Muscle layer of duodenum (tissue), 2 donors: ENCODE measurements around the gene ITPR1.

Experiments used
- H3K27ac ChIP-seq: one replicate; pipeline ENCODE4 v1.7.0; 2013; ENCODE audit warnings: mild to moderate bottlenecking, low read length
- H3K27me3 ChIP-seq: one replicate; pipeline ENCODE4 v1.7.0; 2013; ENCODE audit warnings: low read depth, mild to moderate bottlenecking, control low read depth, low read length
- H3K36me3 ChIP-seq, 2 donors: one replicate each; pipeline ENCODE4 v1.7.0; 2013; ENCODE audit warnings: low read length in 2 of 2, control low read depth in 1 of 2, mild to moderate bottlenecking in 1 of 2; ENCODE audit not compliant: insufficient read depth in 2 of 2, control insufficient read depth in 1 of 2
- H3K4me1 ChIP-seq, 2 donors: one replicate each; pipeline ENCODE4 v1.7.0; 2013; ENCODE audit warnings: low read length in 2 of 2, mild to moderate bottlenecking in 2 of 2, control low read depth in 1 of 2, moderate library complexity in 1 of 2; ENCODE audit not compliant: insufficient read depth in 2 of 2, control insufficient read depth in 1 of 2
- H3K4me3 ChIP-seq, 2 donors: one replicate each; pipeline ENCODE4 v1.7.0; 2013; ENCODE audit warnings: low read length in 2 of 2, low read depth in 1 of 2, mild to moderate bottlenecking in 1 of 2
- H3K9me3 ChIP-seq, 2 donors: one replicate each; pipeline ENCODE4 v1.7.0; 2013; ENCODE audit warnings: low read length in 2 of 2, control low read depth in 1 of 2, mild to moderate bottlenecking in 1 of 2; ENCODE audit not compliant: control insufficient read depth in 1 of 2
- donor health status: healthy.

ITPR1 gene

DNA sequence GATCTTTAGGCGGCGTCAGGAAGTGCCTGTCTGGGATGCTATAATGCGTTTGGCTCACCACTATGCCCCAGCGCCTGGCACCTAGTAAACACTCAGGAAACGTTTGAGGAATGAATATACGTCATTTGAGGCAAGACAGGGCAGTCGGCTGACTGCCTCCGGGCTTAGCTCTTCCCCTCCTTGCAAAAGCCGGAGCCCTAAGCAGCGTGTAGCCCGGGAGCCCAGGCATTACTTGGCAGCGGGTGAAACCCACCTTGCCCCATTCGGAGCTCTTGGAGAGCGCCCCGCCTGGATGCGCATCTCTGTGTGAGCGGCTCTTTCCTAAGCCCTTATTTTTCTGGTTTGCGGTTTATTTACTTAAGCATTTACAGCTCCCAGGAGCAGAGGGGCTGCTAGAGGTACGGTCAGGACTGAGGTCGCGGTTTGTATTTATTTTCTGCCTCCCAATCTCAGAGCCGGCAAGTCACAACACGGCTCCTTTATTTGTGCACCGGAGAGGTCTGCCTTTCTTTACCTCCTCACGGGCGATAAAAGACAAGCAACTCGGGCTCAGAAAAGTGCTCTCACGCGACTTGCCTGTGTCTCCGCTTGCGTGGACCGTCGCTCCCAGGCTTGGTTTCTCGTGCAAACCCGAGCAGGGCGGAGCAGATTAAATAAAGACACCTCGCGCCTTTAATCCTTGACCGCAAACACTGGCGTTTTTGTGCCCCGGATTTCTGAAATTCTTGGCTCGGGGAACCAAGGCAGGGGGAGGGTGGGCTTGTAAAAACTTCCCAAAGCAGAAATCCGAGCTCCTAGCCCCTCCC, 737 bp upstream of the ITPR1 start:
- Histone ChIP-seq H3K27me3 (no peaks in the 10 kb centered on the region), H3K9me3 (no peaks in the 10 kb centered on the region), H3K4me3 (peak overlapping the region; percentile 91 to 92), H3K27ac (peak overlapping the region; percentile 58), H3K4me1 (peaks cover 4 to 23% of the 10 kb centered on the region in 2 donors), H3K36me3 (no peaks in the 10 kb centered on the region)

DNA sequence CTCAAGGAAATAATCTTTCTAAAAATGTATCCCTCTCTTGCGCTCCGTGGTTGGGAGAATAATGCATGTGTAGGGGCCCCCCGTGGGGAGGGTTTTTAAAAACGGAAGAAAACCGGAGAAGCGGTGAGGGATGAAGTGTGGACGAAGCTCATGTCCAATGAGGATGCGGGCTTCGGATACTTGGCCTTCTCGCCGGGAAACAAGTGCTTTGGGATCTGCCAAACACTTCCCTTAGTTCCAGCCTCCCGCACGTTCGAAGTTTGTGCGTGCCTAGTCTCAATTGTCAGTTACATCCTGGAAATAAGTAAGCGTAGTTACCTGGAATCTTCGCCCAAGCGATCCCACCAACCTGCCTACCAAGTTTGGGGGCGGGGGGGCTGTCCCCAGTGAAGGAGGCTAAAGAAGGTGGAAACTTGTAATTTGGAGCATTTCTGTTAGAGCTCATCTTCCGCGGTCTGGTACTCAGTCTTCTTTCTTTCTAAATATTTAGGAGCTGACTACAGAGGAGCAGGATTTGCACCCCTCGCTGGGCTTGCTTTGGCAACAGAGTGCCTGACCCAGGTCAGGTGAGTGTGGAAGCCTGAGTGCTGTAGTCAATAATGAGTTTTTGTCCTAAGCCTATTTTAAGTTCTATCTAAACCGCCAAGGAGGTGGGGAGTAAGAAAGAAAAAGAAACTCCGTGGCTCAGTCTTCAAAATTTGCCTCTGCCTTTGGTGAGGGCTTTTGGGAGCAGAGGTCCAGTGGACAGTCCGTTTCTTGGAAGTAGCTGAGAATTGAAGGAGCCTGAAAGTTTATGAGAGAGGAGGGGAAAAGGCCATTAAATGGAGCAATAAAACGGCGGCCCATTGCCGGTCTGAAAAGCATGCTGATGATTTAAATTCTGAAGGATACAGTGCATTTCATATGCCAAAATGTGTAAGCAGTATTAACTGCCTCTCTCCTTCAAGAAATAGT, 1.1 kb downstream of the ITPR1 start:
- H3K27ac ChIP-seq = peak overlapping the region; percentile 70
- peak overlapping the region; percentile 91 to 92 for H3K4me3 ChIP-seq
- no peaks in the 10 kb centered on the region for H3K9me3 ChIP-seq
- H3K27me3 ChIP-seq = no peaks in the 10 kb centered on the region
- peaks cover 4 to 23% of the 10 kb centered on the region in 2 donors for H3K4me1 ChIP-seq
- H3K36me3 ChIP-seq = peaks cover 4% of the 10 kb centered on the region in 2 donors

DNA sequence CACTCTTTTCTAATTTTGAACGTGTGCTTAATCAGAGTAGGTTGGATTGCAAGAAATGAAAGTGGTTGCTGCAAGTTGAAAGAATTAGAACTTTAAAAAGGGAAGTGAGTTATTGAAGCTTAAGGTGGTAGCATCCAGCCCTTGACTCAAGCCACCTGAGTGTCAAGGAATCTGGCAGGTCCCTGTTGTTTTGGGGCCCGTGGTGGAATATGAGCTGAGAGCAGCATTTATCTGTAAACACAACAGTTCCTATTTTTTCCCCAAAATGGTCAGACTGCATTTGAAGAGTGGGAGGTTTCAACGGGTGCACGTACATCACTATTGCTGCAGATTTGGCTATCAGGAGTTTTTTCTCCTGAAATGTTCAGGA, 1.7 kb downstream of the ITPR1 start:
- Histone ChIP-seq H3K27me3 (no peaks in the 10 kb centered on the region), H3K9me3 (no peaks in the 10 kb centered on the region), H3K4me1 (peaks cover 4 to 23% of the 10 kb centered on the region in 2 donors), H3K27ac (peak overlapping the region; percentile 70), H3K4me3 (peak overlapping the region; percentile 91 to 92), H3K36me3 (peaks cover 4% of the 10 kb centered on the region in 2 donors)

DNA sequence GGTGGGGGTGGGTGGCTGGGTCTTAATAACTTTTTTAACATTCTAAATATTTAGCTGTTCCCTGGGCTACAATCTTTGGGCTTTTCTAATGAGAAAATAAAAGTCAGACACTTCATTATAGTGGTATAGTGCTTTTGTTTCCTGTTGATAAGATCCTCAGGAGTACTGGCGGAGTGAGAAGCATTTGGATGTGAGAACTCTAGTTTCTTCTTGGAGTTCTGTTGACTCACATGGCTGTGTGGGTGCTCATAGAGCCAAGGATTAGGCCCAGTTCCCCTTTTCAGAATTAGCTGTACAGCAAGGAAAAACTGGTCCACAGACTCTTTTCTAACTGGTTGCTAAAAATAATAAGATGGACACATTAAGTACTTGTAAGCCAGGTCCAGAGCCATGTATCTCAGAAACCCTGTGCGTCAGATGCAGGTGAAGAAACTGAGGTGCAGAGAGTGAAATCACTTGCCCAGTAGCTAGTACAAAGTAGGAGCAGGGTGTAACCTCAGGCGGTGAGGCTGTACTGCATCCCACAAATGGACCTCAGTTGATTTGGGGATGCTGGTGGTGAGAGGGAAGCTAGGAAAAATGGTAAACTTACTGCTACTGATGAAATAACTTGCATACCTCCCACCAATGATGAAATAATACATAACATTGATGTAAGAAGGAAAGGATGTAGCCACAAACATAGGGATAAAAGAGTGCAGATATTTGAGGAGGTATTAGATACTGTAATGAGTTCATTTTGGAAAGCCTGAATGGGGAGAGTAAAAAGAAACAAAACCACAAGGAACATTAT, 2.3 kb downstream of the ITPR1 start:
- H3K9me3 ChIP-seq = no peaks in the 10 kb centered on the region
- H3K36me3 ChIP-seq = peaks cover 4% of the 10 kb centered on the region in 2 donors
- H3K27me3 ChIP-seq = no peaks in the 10 kb centered on the region
- H3K27ac ChIP-seq = peak overlapping the region; percentile 70
- H3K4me1 ChIP-seq = peaks cover 4 to 23% of the 10 kb centered on the region in 2 donors
- peak overlapping the region; percentile 91 to 92 for H3K4me3 ChIP-seq

DNA sequence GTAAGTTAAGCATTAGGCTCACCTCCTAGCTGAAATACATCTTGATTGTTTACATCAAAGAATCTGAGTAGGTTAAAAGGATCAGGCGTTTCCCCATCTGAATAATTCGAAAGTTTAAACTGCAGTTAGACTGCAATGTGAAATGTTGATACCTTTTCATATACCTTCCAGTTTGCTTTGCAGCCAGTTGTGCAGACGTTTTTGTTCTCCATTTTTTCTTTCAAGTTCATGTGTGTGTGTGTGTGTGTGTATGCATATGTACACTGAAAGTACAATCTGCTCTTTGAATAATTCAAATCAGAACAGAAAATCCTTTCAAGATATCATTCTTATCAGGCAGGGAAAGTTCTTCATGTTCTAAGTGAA, 2.9 kb downstream of the ITPR1 start:
- peaks cover 4 to 23% of the 10 kb centered on the region in 2 donors for H3K4me1 ChIP-seq
- peaks cover 4% of the 10 kb centered on the region in 2 donors for H3K36me3 ChIP-seq
- H3K9me3 ChIP-seq = no peaks in the 10 kb centered on the region
- H3K4me3 ChIP-seq = peak overlapping the region; percentile 91 to 92
- peak overlapping the region; percentile 9 for H3K27ac ChIP-seq
- H3K27me3 ChIP-seq = no peaks in the 10 kb centered on the region

DNA sequence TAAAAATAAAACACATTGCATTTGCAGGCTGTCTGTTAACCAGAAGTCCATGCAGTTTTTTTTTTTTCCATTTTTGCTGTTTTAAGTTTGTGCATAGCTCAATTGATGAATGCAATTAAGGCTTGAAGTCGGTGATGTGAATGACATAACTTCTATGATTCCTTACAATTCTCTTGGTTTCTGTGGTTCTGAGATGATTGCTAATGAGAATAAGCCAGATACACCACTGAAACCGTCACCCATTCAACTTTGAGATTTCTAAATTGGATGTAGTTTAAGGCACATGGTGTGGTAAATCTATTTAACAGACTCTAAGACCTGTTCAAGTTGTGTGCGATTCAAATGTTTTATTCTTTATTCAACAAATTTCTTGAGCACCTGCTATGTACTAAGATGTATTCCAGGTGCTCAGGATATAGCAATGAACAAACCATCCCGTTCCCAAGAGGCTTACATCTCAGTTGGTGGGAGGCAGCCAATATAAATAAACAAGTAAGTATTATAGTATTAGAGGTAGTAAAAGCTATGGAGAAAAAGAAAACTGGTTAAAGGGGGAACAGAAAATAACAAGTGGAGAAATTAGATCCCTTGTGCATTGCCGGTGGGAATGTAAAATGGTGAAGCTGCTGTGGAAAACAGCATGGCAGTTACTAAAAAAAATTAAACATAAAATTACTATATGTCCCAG, 4.0 kb downstream of the ITPR1 start:
- H3K9me3 ChIP-seq = no peaks in the 10 kb centered on the region
- no peaks in the 10 kb centered on the region for H3K27me3 ChIP-seq
- no peak overlapping the region for H3K27ac ChIP-seq
- H3K4me3 ChIP-seq = no peak overlapping the region
- H3K36me3 ChIP-seq = peaks cover 7 to 11% of the 10 kb centered on the region in 2 donors
- peaks cover 4 to 19% of the 10 kb centered on the region in 2 donors for H3K4me1 ChIP-seq

DNA sequence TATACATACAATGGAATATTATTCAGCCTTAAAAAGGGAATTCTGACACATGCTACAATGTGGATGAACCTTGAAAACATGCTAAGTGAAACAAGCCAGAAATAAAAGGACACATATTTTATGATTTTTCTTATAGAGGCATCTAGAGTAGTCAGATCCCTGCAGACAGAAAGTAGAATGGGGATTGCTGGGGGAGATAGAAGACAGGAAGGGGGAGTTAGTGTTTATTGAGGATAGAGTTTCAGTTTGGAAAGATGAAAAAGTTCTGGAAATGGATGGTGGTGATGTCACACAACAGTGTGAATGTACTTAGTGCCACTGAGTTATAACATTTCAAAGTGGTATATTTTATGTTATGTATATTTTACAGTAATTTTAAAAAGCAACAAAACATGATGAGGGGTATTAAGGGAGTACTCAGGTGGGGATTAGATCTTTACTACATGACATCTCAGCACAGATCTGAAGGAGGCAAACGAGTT, 4.7 kb downstream of the ITPR1 start:
- Histone ChIP-seq H3K27me3 (no peaks in the 10 kb centered on the region), H3K9me3 (no peaks in the 10 kb centered on the region), H3K4me1 (peaks cover 4 to 19% of the 10 kb centered on the region in 2 donors), H3K36me3 (peaks cover 7 to 11% of the 10 kb centered on the region in 2 donors), H3K27ac (no peak overlapping the region), H3K4me3 (no peak overlapping the region)

DNA sequence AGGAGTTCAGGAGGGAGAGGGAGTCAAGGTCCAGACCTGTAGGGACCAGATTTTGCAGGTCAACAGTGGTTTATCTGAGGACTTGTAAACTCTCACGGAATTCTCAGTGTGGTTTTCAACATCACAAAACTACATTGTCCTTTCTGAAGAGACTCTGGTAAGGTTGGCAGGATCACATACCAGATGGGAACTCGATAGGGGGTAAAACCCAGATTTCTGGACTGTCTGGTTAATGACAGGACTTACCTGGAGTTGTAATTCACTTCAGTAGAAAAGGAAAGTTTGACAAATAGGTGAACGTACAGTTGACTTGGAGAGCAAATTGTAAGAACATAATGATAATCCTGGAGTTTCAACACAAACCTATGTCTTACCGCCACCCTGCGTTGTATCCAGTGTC, 5.3 kb downstream of the ITPR1 start:
- Histone ChIP-seq H3K27ac (no peak overlapping the region), H3K4me1 (peaks cover 4 to 19% of the 10 kb centered on the region in 2 donors), H3K36me3 (peaks cover 7 to 11% of the 10 kb centered on the region in 2 donors)

DNA sequence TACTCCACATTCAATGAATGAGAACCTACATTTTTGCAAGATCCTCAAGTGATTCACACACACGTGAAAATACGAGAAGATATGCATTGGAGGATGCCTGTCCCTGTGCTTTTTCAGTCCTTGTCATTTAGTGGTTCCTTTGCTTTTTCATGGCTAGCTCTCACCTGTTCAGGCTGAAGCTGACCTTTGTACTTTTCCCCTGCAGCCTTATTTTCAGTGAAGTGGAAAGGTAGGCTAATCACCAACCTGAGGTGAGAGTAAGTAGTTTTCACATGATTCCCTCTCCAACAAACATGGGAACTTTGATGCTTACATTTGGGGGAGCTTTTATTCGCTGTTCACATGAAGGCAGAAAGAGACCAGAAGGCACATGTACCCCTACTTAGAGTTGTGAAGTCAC, 8.3 kb downstream of the ITPR1 start:
- H3K4me3 ChIP-seq = no peak overlapping the region
- no peak overlapping the region for H3K27ac ChIP-seq
- no peaks in the 10 kb centered on the region for H3K27me3 ChIP-seq
- peaks cover 7 to 11% of the 10 kb centered on the region in 2 donors for H3K36me3 ChIP-seq
- no peaks in the 10 kb centered on the region for H3K9me3 ChIP-seq
- H3K4me1 ChIP-seq = peaks cover 5 to 25% of the 10 kb centered on the region in 2 donors

More for the DNA sequence above, 5.3 kb downstream of the ITPR1 start:
- H3K9me3 ChIP-seq = no peaks in the 10 kb centered on the region
- H3K27me3 ChIP-seq = no peaks in the 10 kb centered on the region
- no peak overlapping the region for H3K4me3 ChIP-seq

DNA sequence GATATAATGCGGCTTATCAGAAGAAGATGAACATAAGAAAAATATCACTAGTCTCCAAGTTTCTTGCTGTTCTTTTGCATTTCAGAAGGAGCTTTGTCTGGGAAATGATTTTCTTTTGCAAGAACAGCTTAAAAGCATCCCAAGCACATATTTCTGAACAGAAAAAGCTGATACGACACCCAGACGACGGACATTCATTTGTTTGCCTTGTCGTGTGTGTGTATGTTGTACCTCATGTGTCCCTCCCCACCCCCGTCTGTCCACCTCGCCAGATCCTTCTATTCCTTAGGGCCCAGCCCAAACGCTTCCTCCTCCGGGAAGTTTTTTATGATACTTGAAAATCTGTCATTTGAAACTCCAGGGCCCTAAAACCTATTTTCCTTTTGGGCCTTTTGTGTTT, 8.8 kb downstream of the ITPR1 start:
- H3K27me3 ChIP-seq = no peaks in the 10 kb centered on the region
- peaks cover 7 to 11% of the 10 kb centered on the region in 2 donors for H3K36me3 ChIP-seq
- H3K9me3 ChIP-seq = no peaks in the 10 kb centered on the region
- peaks cover 5 to 28% of the 10 kb centered on the region in 2 donors for H3K4me1 ChIP-seq
- no peak overlapping the region for H3K4me3 ChIP-seq
- no peak overlapping the region for H3K27ac ChIP-seq
